Activated B cell treated with CpG ODN at 0.5 μM for 24 hours (primary cell): ENCODE measurements around the gene SLC17A4. TPM values are rescaled to one million over a fixed set of nuclear protein-coding genes. Genes with fewer than 3 reads are reported as not detected.

ENCODE experiments used
- ATAC-seq: fragments of 200-7000 bp; cut with Tn5 transposase; one replicate; pipeline ENCODE4 v1.10.0; 2021; ENCODE audit warnings: low read depth, mild to moderate bottlenecking, moderate library complexity
- CTCF ChIA-PET: fragments of 350-600 bp; sonication (Branson Sonifier 250); formaldehyde crosslinking; loops from one replicate; lab custom pipeline; 2021; ENCODE audit warnings: antibody characterized with exemption; lab: Charles Lee
- POLR2A ChIA-PET: fragments of 350-600 bp; sonication (Branson Sonifier 250); formaldehyde crosslinking; loops from one replicate; lab custom pipeline; 2021; ENCODE audit warnings: antibody characterized with exemption; lab: Charles Lee
- DNase-seq: peaks from one replicate; pipeline ENCODE4 v3.0.0; 2022
- H3K27ac Mint-ChIP-seq: one replicate; pipeline ENCODE4 v1.8.0; 2020; ENCODE audit warnings: mixed read lengths
- H3K27me3 Mint-ChIP-seq: one replicate; pipeline ENCODE4 v1.8.0; 2021; ENCODE audit warnings: mixed read lengths
- H3K36me3 Mint-ChIP-seq: one replicate; pipeline ENCODE4 v1.8.0; 2021; ENCODE audit warnings: low read depth, mixed read lengths
- H3K4me1 Mint-ChIP-seq: one replicate; pipeline ENCODE4 v1.8.0; 2021; ENCODE audit warnings: mixed read lengths
- H3K4me3 Mint-ChIP-seq: one replicate; pipeline ENCODE4 v1.8.0; 2020; ENCODE audit warnings: mild to moderate bottlenecking, mixed read lengths
- H3K9me3 Mint-ChIP-seq: one replicate; pipeline ENCODE4 v1.8.0; 2020; ENCODE audit warnings: mixed read lengths
- CTCF ChIP-seq: fragments of 200-600 bp; IDR thresholded peaks from one replicate; pipeline ENCODE4 v1.8.0; 2022; ENCODE audit warnings: antibody characterized with exemption, mild to moderate bottlenecking
- intact Hi-C: fragments of 100-400 bp; cut with micrococcal nuclease; formaldehyde crosslinking; loops from one replicate; pipeline ENCODE4 v1.15.1; 2024
- total RNA-seq: library from RNA; stranded (reverse); gene quantifications from 2 replicates; pipeline ENCODE4 v1.2.3, GENCODE V29; 2022

The SLC17A4 gene
- total RNA-seq, 1 donor from 2014 or later, result not detected

DNA sequence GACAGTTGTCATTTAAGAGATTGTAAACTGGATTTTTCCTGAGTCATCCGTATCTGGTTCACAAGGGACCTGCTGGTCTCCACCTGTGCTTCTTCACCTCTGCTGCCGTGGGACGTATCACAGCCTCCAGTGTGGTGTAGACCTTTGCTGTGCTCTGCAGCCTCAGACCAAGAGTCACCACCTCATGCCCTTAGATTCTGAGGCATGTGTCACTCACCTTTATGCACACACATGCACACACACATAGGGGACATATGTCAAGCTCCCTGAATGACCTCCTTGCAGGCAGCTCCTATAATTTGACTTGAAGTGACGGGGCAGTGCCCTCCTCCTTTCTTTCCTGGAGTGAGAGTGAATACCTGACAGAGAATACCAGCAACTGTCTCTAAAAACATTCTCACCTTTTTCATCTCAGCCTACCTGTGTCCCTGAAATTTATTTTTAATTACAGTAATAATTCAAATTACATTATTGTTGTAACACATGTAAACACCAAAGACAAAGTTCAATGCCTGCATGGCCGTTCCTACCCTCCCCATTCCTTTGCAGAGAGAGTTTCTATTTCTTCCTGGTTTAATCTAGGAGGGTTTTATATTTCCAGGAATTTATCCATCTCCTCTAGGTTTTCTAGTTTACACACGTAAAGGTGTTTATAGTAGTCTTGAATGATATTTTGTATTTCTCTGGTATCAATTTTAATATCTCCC, 3.5 kb downstream of the SLC17A4 start:
- H3K27ac Mint-ChIP-seq, result no peak overlapping the region
- no peak for TF ChIP-seq CTCF
- ATAC-seq, result no peak
- H3K27me3 Mint-ChIP-seq, result peaks cover 7% of the 10 kb centered on the region
- H3K4me3 Mint-ChIP-seq, result no peak overlapping the region
- intact Hi-C loops, result no loop called here
- H3K9me3 Mint-ChIP-seq, result no peaks in the 10 kb centered on the region
- H3K36me3 Mint-ChIP-seq, result no peaks in the 10 kb centered on the region
- POLR2A ChIA-PET, result no interaction called here
- no peaks in the 10 kb centered on the region for H3K4me1 Mint-ChIP-seq
- CTCF ChIA-PET, result no interaction called here
- no peak for DNase-seq

GRCh38 chr6:25764611-25765010, 10.1 kb downstream of the SLC17A4 start:
- H3K27ac Mint-ChIP-seq, result no peak overlapping the region
- no peak for ATAC-seq
- H3K4me1 Mint-ChIP-seq, result no peaks in the 10 kb centered on the region
- intact Hi-C loops, result no loop called here
- no peaks in the 10 kb centered on the region for H3K9me3 Mint-ChIP-seq
- no peak overlapping the region for H3K4me3 Mint-ChIP-seq
- TF ChIP-seq CTCF, result no peak
- peaks cover 26% of the 10 kb centered on the region for H3K27me3 Mint-ChIP-seq
- CTCF ChIA-PET, result no interaction called here
- H3K36me3 Mint-ChIP-seq, result no peaks in the 10 kb centered on the region
- POLR2A ChIA-PET, result no interaction called here
- DNase-seq, result no peak

GRCh38 chr6:25768566-25768965, 14.0 kb downstream of the SLC17A4 start:
- no peak overlapping the region for H3K4me3 Mint-ChIP-seq
- no peak for TF ChIP-seq CTCF
- H3K36me3 Mint-ChIP-seq, result no peaks in the 10 kb centered on the region
- no peaks in the 10 kb centered on the region for H3K4me1 Mint-ChIP-seq
- H3K27me3 Mint-ChIP-seq, result peaks cover 30% of the 10 kb centered on the region
- CTCF ChIA-PET, result no interaction called here
- no peak overlapping the region for H3K27ac Mint-ChIP-seq
- POLR2A ChIA-PET, result no interaction called here
- intact Hi-C loops, result no loop called here
- DNase-seq (no peak), ATAC-seq (no peak)
- H3K9me3 Mint-ChIP-seq, result no peaks in the 10 kb centered on the region

- Mint-ChIP-seq H3K4me1 (no peaks in the 10 kb centered on the region), H3K36me3 (no peaks in the 10 kb centered on the region), H3K9me3 (no peaks in the 10 kb centered on the region), H3K27ac (no peak overlapping the region), H3K27me3 (peaks cover 21% of the 10 kb centered on the region), H3K4me3 (no peak overlapping the region)
- DNase-seq (no peak), ATAC-seq (no peak)
- TF ChIP-seq CTCF, result no peak
- intact Hi-C loops, result no loop called here
- CTCF ChIA-PET, result no interaction called here
- POLR2A ChIA-PET, result no interaction called here
These were observed 15.4 kb downstream of the SLC17A4 start for GRCh38 chr6:25769983-25770382.

DNA sequence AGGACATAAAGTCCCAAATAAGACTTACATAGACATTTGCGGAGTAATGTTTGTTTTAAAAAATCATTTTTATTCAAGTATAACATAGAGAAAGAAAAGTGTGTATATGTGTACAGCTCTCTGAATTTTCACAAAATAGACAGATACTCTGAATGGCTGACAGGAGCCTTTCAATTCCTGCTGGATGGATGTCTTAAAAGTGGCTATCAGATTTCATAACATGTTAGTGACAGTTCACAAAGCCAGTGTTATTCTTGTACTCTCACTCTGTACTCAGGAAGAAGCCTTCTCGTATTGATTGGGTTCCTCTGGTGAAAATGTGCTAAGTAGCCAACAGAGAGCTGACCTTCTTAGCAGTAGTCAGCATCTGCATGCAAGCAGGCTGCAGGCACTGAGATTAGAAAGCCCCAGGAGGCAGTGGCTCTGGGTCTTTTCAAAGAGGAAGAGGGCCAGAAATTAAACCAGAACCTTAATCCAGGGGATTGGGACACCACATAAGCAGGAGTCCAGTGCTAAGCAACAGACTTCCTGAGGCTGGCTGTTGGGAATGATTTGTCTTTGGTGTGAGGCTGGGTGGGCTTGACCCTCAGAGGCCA, 19.7 kb downstream of the SLC17A4 start:
- no peak for TF ChIP-seq CTCF
- CTCF ChIA-PET, result no interaction called here
- Mint-ChIP-seq H3K27me3 (peaks cover 29% of the 10 kb centered on the region), H3K27ac (no peak overlapping the region), H3K4me3 (no peak overlapping the region), H3K9me3 (no peaks in the 10 kb centered on the region), H3K36me3 (no peaks in the 10 kb centered on the region), H3K4me1 (no peaks in the 10 kb centered on the region)
- POLR2A ChIA-PET, result no interaction called here
- DNase-seq (no peak), ATAC-seq (no peak)
- intact Hi-C loops, result no loop called here
